ENCODE data around the gene C20orf141.
"Not testable (repeated sequence)": the region's sequence is repeated elsewhere in the genome, so short reads cannot be mapped to it uniquely, and the experiment has no call there.

C20orf141 gene

DNA sequence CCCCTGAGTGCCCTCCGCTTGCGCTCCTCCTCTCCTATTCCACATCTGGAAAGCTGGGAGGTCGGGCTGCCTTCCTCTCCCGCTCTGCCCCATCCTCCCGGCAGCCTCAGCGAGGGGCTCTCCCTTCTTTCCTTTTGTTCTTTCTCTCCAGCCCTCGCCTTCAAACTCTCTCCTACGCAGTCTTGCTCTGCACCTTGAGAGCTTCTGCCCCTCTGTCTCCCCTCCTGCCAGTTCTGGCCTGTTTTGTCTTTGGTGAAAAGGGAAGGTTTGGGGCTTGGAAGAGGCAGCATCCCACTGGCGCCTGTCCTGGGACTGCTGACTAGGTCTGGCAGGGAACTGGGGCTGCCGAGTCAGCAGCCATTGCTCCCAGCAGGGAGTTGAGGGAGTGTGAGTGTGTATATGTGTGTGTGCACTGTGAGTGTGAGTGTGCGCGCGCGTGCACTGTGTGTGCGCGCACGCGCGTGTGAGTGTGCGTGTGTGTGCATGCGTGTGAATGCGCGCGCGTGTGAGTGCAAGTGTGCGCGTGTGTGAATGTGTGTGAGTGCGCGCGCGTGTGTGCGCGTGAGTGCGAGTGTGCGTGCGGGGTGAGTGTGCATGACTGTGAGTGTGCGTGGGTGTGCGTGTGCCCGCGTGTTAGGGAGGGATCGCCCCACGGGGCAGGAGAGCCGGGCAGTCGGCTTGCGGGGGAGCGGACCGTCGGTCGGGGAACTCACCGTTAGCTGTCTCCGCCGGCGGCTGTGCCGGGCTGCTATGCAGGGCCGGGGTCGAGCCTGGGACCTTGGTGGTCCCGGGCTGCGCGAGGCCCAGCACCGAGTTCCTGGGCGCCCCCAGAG, 14.9 kb upstream of the C20orf141 start:
- no peak for DNase-seq

DNA sequence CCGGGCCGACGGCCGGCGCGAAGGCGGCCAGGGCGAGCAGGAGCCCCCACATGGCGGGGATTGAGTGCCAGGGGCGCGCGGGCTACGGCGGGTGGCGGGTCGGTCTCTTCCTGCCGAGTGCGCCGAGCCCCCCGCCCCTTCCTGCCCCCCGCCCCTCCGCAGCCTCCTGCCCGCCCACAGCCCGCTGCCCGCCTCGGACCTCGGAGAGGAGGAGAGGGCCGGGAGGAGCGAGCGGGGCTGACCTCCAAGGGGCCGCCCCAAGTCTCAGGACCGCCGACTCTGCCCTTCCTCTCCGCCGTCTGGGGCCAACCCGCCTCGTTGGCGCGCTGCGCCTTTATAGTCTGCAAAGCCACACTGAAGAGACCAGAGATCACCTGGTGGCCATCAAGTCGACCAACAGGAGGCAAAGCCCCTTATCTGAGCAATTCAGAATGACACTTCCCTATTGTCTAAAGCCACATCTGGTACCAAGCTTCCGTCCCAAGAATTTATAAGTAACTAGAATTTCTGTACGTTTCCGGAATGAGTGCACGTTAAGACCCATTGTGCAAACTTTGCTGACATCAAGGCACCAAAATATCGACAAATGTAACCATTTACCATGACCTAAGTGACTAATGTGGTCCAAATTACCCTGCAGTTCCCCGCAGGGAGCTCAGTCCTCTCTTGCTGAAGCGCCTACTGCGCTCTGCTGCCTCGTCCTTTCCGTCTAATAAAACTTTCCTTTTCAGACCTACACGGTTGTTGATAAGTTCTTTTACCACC, 14.1 kb upstream of the C20orf141 start, which contains the start of gene CPXM1:
Gene CPXM1, minus strand, starts transcription at position 107 of the 765 bp plus-strand sequence. Its CDS starts 55 bp downstream, at position 52.
- DNase-seq = no peak

DNA sequence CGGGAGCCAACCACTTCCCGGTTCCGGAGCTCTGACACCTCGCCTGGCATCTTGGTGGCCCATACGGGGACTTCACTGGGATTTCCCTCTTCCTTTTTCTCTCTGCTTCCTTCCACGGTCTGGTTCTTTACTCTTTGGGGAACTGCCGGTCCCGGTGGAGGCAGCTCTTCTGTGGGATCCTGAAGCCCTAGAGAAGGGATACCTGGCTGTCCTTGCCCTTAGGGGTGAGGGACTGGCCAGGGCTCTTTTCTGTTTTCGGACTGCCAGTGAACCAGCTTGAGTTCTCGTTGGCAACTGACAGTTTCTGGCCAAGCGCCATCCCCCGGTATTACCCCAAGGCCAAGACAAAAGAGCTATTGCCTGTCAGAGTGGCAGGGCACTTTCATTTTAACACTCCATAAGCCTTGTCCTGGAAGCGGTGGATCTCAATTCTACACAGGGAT, 13.5 kb upstream of the C20orf141 start:
- no peak for DNase-seq

DNA sequence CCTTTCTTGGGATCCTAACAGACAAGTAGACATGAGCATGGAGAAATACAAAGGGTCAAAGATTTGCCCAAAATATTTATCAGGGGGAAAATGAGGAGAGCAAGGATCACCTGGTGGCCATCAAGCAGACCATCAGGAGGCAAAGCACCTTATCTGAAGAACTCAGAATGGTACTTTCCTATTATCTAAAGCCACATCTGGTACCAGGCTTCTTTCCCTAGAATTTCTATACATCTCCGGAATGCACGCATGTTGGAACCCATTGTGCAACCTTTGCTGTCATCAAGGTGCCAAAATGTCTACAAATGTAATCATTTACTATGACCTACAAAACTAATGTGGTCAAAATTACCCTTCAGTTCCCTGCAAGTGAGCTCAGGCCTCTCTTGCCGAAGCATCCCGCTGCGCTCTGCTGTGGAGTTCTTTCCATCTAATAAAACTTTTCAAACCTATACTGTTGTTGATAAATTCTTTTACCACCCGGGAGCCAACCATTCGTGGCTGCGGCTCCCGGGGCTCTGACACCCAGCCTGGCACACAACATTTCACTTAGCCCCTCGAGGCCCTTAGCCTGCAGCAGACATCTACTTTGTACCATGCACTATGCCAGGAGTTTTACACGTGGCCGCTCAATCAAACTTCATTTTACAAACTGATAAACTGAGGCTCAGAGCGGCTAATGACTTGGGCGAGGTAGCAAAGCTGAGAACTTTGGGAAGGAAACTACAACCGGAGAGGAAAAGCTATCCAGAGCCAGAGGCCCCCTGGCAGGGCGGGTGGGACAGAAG, 10.6 kb upstream of the C20orf141 start:
- DNase-seq = no peak

DNA sequence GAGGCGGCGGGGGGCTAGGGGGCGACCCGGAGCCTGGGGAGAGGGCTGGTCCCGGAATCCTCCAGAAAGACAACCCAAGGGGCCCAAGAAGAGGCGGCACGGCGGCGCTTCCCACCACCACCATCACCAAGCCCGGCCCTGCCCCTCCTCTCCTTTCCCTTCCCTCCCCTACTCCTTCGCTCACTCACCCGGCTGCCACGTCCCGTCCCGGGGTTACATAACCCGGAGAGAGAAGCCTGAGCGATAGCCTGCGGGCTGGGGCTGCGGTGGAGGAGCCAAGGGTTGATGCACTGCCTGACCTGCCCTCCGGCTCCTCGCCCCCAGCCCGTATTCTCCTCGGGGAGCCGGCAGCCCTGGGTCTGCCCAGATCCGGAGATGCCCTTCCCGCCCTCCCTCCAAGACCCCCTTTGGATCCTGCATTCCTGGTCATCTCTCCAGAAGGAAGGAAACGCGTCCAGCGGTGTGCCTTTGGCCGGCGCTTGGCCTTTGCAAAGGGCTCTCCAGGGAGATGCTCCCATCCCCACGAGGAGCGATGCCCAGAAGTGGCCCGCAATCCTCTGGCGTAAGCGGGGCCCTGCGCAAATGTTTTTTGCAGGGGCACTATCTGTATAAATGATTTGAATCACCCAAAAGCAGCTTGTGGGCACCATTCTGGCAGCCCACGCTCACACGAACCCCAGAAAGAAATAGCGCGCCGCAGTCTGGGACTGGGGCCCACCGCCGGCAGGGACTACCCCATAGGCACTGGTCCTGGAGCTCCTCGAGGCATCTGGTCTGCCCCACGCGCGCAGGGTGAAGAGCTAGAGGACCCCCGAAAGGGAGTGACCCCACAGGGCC, 9.7 kb upstream of the C20orf141 start:
- no peak for DNase-seq

DNA sequence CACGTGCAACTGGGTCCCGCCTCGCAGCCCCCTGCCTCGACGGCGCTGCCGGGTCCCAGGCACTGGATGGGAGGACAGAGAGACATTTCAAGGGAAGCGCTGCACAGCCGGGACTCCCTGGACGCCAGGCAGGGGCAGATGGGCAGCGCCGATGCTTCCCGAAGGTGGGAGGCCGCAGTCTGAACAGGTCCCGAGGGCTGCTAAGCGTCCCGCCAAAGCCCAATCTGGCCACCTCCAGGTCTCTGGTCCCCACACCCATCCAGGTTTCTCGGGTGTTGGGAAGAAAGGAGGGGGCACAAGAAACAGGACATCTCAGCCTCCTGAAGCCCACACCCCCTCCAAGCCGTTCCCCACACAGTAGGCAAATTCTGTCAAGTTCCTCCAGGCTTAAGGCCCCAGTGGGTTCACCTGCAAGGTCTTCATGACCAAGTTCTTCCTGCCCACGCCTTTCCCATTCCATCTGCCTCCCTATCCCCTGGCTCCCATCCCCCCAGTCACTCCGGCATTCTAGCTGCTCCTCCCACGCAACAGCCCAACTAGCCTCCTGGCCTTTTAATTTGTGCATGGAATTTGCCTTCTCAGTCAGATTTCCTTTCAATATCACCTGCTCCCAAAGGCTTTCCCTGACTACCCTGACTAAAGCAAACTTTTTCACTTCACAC, 9.0 kb upstream of the C20orf141 start:
- no peak for DNase-seq

DNA sequence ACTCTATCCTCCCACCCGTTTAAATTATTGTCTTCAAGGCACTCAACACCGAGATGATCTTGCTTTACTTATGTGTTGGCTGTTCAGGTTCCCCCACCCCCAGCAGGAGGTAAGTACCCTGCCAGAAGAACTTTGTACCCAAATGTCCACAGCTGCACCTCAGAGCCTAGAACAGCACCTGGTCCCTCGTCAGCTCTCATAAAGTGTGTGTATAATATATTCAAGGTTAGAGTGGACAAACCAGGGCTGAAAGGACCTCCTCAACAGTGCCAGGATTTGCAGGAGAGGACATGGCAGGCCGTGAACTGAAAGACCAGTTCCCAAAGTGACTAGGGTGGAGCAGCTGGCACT, 8.5 kb upstream of the C20orf141 start:
- no peak for DNase-seq

DNA sequence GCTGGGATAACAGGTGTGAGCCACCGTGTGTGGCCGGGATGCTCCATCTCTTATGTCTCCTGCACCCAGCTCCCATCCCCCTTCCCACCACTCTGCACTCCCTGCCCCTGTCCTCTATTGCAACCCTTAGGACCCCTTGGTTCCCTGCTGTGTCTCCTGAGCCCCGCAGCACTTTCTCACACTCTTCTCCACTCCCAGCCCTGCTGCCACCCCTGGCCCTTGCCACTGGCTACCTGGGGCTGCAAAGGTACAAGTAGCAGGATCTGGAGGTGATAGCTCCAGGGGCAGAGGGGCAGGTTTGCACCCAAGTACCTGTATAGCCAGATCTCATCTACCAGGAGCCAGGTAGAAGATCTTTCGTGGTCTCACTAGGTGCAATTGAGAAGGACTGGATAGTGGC, 7.8 kb upstream of the C20orf141 start:
- DNase-seq = no peak

DNA sequence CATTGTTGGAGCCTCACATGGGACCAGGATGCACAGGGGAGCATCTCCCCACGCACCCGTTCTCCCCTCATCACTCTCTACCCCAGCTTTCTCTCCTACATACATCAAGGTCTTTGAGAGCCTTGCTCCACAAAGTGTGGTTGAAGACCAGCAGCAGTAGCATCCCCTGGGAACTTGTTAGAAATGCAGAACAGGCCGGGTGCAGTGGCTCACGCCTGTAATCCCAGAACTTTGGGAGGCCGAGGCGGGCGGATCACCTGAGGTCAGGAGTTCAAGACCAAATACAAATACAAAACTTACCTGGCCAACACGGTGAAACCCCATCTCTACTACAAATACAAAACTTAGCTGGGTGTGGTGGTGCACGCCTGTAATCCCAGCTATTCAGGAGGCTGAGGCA, 6.9 kb upstream of the C20orf141 start:
- DNase-seq = not testable (repeated sequence)

DNA sequence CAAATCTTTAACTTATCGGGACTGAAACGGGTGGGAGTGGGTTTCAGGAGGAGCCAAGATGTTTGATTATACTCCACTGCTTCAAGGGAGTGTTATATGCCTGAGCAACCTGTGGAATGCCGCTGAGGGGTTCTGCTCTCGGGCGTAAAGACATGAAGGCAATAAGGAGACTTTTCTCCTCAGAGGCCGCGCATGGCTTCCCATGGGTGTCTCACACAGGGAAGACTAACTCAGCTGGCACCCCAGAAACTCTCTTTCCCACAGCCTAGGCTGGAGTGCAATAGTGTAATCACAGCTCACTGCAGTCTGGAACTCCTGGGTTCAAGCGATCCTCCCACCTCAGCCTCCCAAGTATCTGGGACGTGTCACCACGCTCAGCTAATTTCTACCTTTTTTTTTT, 5.1 kb upstream of the C20orf141 start:
- peak; percentile 52 for DNase-seq

DNA sequence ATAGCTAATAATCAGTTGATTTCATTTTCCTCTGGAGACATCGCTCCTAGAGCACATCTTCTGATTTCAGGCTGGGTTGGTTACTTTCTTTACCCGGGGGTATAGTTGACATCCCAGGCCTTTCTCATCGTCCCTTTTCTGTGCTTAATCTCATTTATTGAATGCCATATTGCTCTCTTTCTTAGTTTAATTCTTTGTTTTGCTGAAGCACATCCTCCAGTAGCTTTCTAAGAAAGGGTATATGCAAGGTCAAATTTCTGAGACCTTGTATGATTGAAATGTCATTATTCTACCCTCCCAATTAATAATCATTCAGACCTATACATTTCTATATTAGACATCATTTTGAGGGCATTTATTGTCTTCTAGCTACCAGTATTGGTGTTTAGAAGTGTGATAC, 2.6 kb upstream of the C20orf141 start:
- DNase-seq = no peak

DNA sequence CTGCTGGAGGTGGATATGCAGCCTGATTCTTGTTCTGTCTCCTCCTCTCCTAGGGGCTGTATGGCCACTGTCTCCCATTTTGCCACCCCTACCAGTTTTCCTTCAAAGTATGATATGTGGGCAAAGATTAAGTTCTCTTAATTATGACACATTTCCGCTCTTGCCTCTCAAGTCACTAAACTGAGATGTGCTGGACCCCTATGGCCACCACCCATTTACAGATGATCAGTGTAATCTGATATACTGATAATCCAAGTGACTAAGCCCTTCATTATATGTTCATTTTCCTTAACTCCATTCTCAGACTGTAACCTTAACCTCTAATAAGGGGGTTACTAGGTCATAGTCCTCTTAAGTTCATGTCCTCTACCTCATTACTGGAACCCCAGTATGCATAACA, 711 bp upstream of the C20orf141 start:
- no peak for DNase-seq

DNA sequence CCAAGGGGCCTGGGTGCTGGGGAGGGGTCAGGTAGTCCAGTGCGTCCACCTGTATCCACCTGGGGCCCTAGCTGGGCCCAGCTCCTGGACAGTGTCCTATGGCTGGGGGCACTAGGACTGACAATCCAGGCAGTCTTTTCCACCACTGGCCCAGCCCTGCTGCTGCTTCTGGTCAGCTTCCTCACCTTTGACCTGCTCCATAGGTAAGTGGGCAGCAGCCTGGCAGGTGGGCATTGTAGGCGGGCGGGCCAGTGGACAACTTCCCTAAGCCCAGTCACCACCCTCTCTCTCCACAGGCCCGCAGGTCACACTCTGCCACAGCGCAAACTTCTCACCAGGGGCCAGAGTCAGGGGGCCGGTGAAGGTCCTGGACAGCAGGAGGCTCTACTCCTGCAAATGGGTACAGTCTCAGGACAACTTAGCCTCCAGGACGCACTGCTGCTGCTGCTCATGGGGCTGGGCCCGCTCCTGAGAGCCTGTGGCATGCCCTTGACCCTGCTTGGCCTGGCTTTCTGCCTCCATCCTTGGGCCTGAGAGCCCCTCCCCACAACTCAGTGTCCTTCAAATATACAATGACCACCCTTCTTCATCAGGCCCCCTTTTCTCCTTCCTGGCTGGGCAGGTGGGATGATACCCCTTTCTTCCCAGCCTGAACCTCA, 584 bp downstream of the C20orf141 start:
- no peak for DNase-seq

DNA sequence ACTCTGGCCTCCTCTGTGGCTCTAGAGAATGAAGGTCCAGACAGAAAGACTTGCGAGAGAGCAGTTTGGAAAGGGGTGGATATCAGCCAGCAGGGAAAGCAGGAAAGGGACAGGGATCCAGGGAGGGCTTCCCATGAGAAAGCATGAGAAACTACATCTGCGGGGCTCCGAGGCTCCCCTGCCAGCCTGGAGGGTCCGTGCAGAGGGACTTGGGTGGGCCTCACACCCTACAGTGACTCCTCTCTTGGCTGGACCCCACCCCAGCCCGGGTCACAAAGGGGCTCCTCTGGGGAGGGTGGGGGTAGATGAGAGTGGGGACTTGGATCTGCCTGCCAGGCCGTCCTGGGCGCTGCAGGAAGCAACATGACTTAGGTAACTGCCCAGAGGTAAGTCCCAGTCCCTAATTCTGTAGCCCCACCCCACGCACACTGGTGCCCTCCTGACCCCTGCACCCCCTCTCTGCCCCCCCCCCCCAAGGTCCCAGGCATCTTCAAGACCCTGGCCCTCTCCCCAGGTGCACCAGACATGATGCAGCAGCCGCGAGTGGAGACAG, 1.3 kb downstream of the C20orf141 start, which contains the start of gene TMEM239:
Gene TMEM239, plus strand, starts transcription at position 335 of the 553 bp plus-strand sequence. Its CDS starts 191 bp downstream, at position 526.
- DNase-seq = no peak

DNA sequence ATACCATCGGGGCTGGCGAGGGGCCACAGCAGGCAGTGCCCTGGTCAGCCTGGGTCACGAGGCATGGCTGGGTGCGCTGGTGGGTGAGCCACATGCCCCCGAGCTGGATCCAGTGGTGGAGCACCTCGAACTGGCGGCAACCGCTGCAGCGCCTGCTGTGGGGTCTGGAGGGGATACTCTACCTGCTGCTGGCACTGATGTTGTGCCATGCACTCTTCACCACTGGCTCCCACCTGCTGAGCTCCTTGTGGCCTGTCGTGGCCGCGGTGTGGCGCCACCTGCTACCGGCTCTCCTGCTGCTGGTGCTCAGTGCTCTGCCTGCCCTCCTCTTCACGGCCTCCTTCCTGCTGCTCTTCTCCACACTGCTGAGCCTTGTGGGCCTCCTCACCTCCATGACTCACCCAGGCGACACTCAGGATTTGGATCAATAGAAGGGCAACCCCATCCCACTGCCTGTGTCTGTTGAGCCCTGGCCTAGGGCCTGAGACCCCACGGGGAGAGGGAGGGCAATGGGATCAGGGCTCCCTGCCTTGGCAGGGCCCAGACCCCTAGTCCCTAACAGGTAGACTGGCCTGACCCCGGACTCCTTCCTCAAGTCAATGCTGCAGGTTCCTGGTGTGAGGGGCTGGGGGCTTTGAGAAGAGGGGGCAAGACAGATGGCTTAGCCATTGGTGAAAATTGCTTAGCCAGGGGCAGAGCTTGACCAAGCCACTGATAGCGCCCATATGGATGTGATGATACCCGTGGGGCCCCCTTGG, 2.0 kb downstream of the C20orf141 start:
- DNase-seq = no peak

DNA sequence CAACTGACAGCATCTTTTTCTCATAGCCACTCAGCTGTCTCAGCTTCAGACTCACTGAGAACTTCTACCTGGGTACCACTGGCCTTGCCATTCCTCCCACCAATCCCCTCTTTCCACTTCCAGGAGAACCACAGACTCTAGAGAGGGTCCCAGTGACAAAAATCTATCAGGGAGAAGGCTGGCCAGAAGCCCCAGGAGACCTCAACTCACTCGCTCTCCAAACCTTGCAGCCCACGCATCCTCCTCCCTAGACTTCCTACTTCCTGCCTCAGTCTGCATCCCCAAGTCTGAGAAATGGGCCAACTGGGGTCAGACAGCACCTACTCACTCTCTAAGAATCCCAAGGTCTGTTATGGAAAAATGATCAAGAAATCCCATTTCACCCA, 2.5 kb downstream of the C20orf141 start:
- no peak for DNase-seq

DNA sequence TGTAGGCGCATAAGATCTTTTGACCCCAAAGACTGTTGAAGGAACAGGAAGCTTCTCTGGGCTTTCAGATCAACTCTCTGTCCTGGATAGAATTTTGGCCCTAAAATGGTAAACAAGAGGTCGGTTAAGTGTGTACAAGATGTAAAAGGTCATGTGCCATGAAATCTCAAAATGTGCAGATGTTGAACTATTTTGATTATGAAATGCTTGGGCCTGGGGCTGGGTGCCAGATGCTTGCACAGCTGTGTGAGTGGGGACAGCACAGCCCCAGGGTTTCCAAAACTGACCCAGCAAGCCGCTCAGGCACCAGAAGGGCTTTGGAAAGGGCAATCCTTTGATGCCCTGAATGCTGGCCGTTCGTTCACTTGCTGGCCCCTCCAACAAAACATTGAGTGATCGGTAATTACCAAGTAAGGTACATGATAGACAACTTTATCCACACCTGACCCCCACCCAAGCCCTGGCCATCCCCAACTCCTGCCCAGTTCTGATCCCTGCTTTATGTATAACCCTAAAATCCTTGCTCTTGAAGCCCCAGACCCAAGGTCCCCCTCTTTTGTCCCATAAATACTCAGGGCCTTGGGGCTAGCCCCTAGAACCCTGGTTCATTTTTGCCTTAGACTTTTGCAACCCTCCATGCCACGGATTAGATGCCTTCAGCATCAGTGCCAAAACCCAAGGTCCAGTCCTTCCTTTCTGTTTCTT, 3.3 kb downstream of the C20orf141 start:
- no peak for DNase-seq

DNA sequence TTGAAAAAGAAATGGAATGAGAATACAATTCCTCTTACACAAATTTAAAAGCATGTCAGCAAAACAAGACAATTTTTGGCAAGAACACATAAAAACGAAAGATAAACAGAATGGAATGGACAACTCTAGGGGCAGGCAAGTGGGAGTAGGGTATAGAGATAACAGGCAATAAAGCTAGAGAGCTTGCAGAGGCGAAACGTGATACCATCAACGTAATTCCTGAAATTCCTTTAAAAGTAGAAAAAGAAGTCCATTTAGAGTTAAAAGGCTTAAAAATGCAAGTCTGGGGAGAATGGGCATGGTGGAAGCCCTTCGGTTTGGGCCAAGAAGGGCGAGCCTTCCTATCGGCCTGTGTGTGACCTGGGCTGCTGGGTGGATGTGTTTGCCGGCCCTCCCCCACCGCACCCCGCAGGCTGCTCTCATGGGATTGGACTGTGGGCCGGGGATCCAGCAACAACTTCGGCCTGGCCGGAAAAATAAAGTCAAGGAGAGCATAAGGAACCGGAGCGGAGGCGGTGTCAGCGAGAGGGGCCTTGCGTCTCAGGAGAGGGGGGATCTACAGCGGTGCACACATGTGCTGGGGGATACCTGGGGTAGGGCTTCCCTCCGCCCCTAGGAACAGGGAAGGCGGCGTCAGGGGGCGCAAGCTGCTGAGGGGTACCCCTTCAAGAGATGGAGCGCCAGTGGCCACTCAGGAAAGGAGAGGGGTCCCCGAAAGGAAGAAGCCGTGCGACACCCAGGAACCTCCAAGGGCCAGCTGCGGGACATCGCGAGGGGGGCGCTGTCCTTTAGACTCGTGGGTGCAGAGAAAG, 5.5 kb downstream of the C20orf141 start:
- DNase-seq = no peak

All from kidney glomerular epithelial cell (primary cell).